Heart left ventricle (tissue), 13 donors: ENCODE data around the gene GIT2.

Experiments
- CTCF ChIP-seq, 12 donors: fragments of 200-600 bp; sonication (generic) in 4 of 12; IDR thresholded peaks; one replicate each; pipeline versions ENCODE4 v1.5.0 to v1.8.0; 2018 to 2022; ENCODE audit warnings: antibody characterized with exemption in 12 of 12, mild to moderate bottlenecking in 5 of 12
- POLR2A ChIP-seq, 2 donors: fragments of 450-650 bp; IDR thresholded peaks; one replicate each; pipeline ENCODE4 v1.6.1; 2017; ENCODE audit warnings: antibody characterized with exemption in 2 of 2, mild to moderate bottlenecking in 2 of 2, moderate library complexity in 2 of 2
- donor health status: ischemic (EF 13 %, LVEDD 7.1; RV severe dilation, severe dysfunction).
- donor health status: DM: no; HTN: yes; CAD: no.
- donor health status: DM: no; HTN: no; CAD: no.
- donor health status: ischemic (EF 25% LVEDD 6.9; RV normal size, moderate dysfunction).
- donor health status: ischemic (EF 25% LVEDD 5.7; RV mildly dilated, moderate dysfunction).
- donor health status: ischemic (EF 35%, LVEDD 5.7; RV mildly dilated, moderate dysfunction).
- donor health status: nonischemic (EF 11% LVEDD 7.7; RV severe dilation, severe dysfunction).
- donor health status: DM: yes; HTN: yes; CAD: no.
- donor health status: PGD.
- donor health status: ischemic (EF 29% LVEDD 5.4; RV normal size, mild dysfunction).
- donor health status: nonischemic (EF 23%, LVEDD 6.1; RV moderate dilation, normal function).

- TF ChIP-seq CTCF (IDR thresholded peaks at IDR 0.05) (no peak), POLR2A (IDR thresholded peaks at IDR 0.05) (no peak)
Observed at GRCh38 chr12:109967383-109968031, 28.7 kb downstream of the GIT2 start.
